Mesothelial cell of epicardium (in vitro differentiated cells): ENCODE data around the gene SHROOM3. TPM values are rescaled to one million over a fixed set of nuclear protein-coding genes. Genes with fewer than 3 reads are reported as not detected.
A peak's percentile ranks its signal among the peaks of the same experiment; 100 is the strongest.

Experiments
- DNase-seq, 2 experiments: peaks; one replicate each; pipeline ENCODE4 v3.0.0; 2021; ENCODE audit warnings: low spot score in 2 of 2; ENCODE audit not compliant: unreplicated experiment in 2 of 2
- H3K27ac Mint-ChIP-seq: 2 replicates; pipeline ENCODE4 v1.8.0; 2021; ENCODE audit warnings: mixed read lengths
- H3K27me3 Mint-ChIP-seq: 2 replicates; pipeline ENCODE4 v1.8.0; 2021; ENCODE audit warnings: low read depth, mixed read lengths
- H3K36me3 Mint-ChIP-seq: 2 replicates; pipeline ENCODE4 v1.8.0; 2021; ENCODE audit warnings: mixed read lengths
- H3K4me1 Mint-ChIP-seq: 2 replicates; pipeline ENCODE4 v1.8.0; 2021; ENCODE audit warnings: mixed read lengths
- H3K4me3 Mint-ChIP-seq: 2 replicates; pipeline ENCODE4 v1.8.0; 2021; ENCODE audit warnings: mild to moderate bottlenecking, moderate library complexity, mixed read lengths
- H3K9me3 Mint-ChIP-seq: 2 replicates; pipeline ENCODE4 v1.8.0; 2021; ENCODE audit warnings: mixed read lengths
- CTCF ChIP-seq: fragments of 200-600 bp; sonication (generic); IDR thresholded peaks from one replicate; pipeline ENCODE4 v1.5.0; 2021; ENCODE audit warnings: antibody characterized with exemption; ENCODE audit not compliant: unreplicated experiment
- total RNA-seq: library from RNA; stranded (reverse); gene quantifications from 3 replicates; pipeline ENCODE4 v1.2.1, GENCODE V29; 2021

Gene SHROOM3
- total RNA-seq, 1 donor from 2014 or later: 62.7 TPM

DNA sequence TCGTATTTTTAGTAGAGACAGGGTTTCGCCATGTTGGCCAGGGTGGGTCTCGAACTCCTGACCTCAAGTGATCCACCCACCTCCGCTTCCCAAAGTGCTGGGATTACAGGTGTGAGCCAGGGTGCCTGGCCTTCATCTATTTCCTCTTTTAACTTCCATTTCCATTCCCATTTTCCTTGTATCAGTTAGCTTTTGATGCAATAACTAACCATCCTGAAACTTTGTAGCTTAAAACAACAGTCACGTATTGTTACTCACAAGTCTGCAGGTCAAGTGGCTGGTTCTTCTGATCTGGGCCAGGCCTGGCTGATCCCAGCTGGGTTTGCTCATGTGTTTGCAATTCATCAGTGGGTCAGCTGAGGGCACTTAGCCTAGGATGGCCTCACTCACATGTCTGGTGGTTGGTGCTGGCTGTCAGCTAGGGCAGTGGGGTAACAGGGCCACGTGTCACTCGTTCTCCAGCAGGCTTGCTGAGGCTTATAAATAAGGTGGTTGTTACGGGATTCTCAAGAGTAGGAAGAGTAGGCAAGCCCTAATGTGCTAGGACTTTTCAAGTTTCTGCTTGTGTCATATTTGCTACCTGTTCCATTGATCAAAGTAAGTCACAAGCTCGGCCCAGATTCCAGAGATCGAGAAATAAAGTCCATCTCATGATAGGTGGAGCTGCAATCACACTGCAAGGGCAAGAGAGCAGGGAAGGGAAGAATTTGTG lies 374.7 kb downstream of the SHROOM3 start:
- DNase-seq: no peak
- Mint-ChIP-seq H3K27me3 (no peaks in the 10 kb centered on the region), H3K4me3 (no peak overlapping the region), H3K27ac (no peak overlapping the region), H3K36me3 (peaks cover 15% of the 10 kb centered on the region), H3K9me3 (peaks cover 29% of the 10 kb centered on the region), H3K4me1 (peaks cover 12% of the 10 kb centered on the region)
- TF ChIP-seq CTCF: no peak

- no peak for TF ChIP-seq CTCF
- DNase-seq: no peak
- Mint-ChIP-seq H3K36me3 (peaks cover 15% of the 10 kb centered on the region), H3K4me1 (peaks cover 12% of the 10 kb centered on the region), H3K9me3 (peaks cover 43% of the 10 kb centered on the region), H3K27ac (peak overlapping the region; percentile 88), H3K27me3 (no peaks in the 10 kb centered on the region), H3K4me3 (no peak overlapping the region)
Measured at GRCh38 chr4:76811604-76812412, 376.8 kb downstream of the SHROOM3 start.

GRCh38 chr4:76813070-76813469 lies 378.0 kb downstream of the SHROOM3 start:
- no peak for DNase-seq
- Mint-ChIP-seq H3K27ac (peak overlapping the region; percentile 88), H3K27me3 (no peaks in the 10 kb centered on the region), H3K9me3 (peaks cover 41% of the 10 kb centered on the region), H3K36me3 (peaks cover 9% of the 10 kb centered on the region), H3K4me3 (no peak overlapping the region), H3K4me1 (peaks cover 12% of the 10 kb centered on the region)
- TF ChIP-seq CTCF: no peak

DNA sequence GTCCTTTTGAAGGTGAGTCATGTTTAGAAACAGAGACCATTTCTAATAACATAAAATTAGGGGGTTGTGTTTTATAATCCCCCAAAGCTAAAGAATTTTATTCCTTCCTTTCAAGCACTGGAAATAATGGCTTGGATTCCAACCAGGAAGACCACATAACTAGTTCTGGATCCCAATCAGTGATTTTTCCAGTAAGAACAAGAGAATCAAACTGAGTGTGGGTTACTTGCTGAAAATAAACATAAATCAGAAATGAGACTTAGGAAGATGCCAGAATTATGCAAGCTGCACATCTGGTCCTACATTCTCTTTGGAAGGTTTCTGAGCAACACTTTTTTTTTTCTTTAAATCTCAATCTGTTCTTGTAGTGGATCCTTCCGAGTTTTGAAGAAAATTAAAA lies 386.6 kb downstream of the SHROOM3 start:
- peaks cover 16% of the 10 kb centered on the region for H3K4me1 Mint-ChIP-seq
- peaks cover 2% of the 10 kb centered on the region for H3K36me3 Mint-ChIP-seq
- TF ChIP-seq CTCF: no peak
- H3K9me3 Mint-ChIP-seq: peaks cover 33% of the 10 kb centered on the region
- no peak overlapping the region for H3K27ac Mint-ChIP-seq
- H3K4me3 Mint-ChIP-seq: no peak overlapping the region
- H3K27me3 Mint-ChIP-seq: no peaks in the 10 kb centered on the region
- DNase-seq: no peak

GRCh38 chr4:76822303-76822702 lies 387.3 kb downstream of the SHROOM3 start:
- no peak overlapping the region for H3K4me3 Mint-ChIP-seq
- TF ChIP-seq CTCF: no peak

More at GRCh38 chr4:76822303-76822702, 387.3 kb downstream of the SHROOM3 start:
- H3K27ac Mint-ChIP-seq: peak overlapping the region; percentile 13
- peaks cover 26% of the 10 kb centered on the region for H3K9me3 Mint-ChIP-seq
- no peaks in the 10 kb centered on the region for H3K27me3 Mint-ChIP-seq
- peaks cover 2% of the 10 kb centered on the region for H3K36me3 Mint-ChIP-seq
- H3K4me1 Mint-ChIP-seq: peaks cover 16% of the 10 kb centered on the region
- DNase-seq: no peak
